ENCODE measurements around the gene PITRM1. TPM values are rescaled to one million over a fixed set of nuclear protein-coding genes. Genes with fewer than 3 reads are reported as not detected.

The PITRM1 gene
- polyA plus RNA-seq, 1 of the 3 experiments (the other 2 are of a cell fraction) = 79.6 TPM

DNA sequence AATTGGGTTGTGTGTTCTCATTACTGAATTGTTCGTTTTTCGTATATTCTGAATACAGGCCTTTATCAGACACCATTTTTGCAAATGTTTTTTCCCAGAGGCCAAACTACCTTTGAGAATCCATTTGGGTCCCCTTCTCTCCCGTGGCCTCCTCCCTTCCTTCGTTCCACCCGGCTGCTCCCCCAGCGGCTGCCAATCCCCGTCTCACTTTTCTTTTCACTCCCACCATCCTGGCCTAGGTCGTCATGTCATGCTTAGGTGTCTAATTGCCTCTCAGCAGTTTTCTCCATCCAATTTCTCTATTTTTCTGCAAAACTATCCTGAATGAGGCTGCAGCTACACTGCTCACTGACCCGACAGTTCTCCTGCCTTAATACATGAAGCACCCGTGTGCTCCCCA is 17.9 kb downstream of the PITRM1 start:
- Histone ChIP-seq H3K79me2 (ENCODE audit: insufficient read depth) (peaks cover 6% of the 10 kb centered on the region; the same call in 1 of the 2 replicates), H3K9ac (no peak overlapping the region), H3K9me2 (no peaks in the 10 kb centered on the region), H3K36me3 (replicated peaks in 1 of 2; ENCODE audit: control insufficient read depth in 1 of 2, insufficient read depth in 2 of 2, low read length in 1 of 2) (peaks cover 84 to 89% of the 10 kb centered on the region in 2 experiments), H3F3A (replicated peaks; ENCODE audit: insufficient read depth) (peaks cover under 1% of the 10 kb centered on the region), H3K4me1 (ENCODE audit: control insufficient read depth in 1 of 2, insufficient read depth in 2 of 2, low read depth in 1 of 2, low read length in 1 of 2) (no peaks in the 10 kb centered on the region), H2AFZ (ENCODE audit: low read depth) (no peak overlapping the region), H4K20me1 (ENCODE audit: insufficient read depth) (no peaks in the 10 kb centered on the region), H3K27ac (ENCODE audit: low read depth in 2 of 2, low read length in 1 of 2) (no peak overlapping the region), H3K4me3 (ENCODE audit: low read depth in 2 of 2, low read length in 1 of 2) (no peak overlapping the region), H3K27me3 (ENCODE audit: insufficient read depth) (no peaks in the 10 kb centered on the region), H3K9me3 (no peaks in the 10 kb centered on the region), H3K4me2 (no peak overlapping the region)
- 96% methylated on average over 10 of the region's 10 CpGs for WGBS (ENCODE audit: low lambda C conversion rate)
- ChIA-PET POLR2A (no interaction called here), CTCF (no interaction called here)
- TF ChIP-seq MEF2A (IDR thresholded peaks at IDR 0.05; ENCODE audit: borderline replicate concordance, low read depth) (no peak), CHD2 (IDR thresholded peaks at IDR 0.05; ENCODE audit: low read length, partially characterized antibody) (no peak), FOXJ3 (CRISPR knock-in tag; IDR thresholded peaks at IDR 0.05) (no peak), TCF12 (IDR thresholded peaks at IDR 0.05) (no peak), ELF1 (IDR thresholded peaks at IDR 0.05) (no peak), RCOR1 (IDR thresholded peaks at IDR 0.05; ENCODE audit: low read length) (no peak), USF1 (IDR thresholded peaks at IDR 0.05; ENCODE audit: borderline replicate concordance, low read depth) (no peak)
- TF ChIP-seq, protein P1, sequence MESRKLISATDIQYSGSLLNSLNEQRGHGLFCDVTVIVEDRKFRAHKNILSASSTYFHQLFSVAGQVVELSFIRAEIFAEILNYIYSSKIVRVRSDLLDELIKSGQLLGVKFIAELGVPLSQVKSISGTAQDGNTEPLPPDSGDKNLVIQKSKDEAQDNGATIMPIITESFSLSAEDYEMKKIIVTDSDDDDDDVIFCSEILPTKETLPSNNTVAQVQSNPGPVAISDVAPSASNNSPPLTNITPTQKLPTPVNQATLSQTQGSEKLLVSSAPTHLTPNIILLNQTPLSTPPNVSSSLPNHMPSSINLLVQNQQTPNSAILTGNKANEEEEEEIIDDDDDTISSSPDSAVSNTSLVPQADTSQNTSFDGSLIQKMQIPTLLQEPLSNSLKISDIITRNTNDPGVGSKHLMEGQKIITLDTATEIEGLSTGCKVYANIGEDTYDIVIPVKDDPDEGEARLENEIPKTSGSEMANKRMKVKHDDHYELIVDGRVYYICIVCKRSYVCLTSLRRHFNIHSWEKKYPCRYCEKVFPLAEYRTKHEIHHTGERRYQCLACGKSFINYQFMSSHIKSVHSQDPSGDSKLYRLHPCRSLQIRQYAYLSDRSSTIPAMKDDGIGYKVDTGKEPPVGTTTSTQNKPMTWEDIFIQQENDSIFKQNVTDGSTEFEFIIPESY (IDR thresholded peaks at IDR 0.05; ENCODE audit: borderline replicate concordance, low read depth) = no peak
- TF ChIP-seq, protein P2, sequence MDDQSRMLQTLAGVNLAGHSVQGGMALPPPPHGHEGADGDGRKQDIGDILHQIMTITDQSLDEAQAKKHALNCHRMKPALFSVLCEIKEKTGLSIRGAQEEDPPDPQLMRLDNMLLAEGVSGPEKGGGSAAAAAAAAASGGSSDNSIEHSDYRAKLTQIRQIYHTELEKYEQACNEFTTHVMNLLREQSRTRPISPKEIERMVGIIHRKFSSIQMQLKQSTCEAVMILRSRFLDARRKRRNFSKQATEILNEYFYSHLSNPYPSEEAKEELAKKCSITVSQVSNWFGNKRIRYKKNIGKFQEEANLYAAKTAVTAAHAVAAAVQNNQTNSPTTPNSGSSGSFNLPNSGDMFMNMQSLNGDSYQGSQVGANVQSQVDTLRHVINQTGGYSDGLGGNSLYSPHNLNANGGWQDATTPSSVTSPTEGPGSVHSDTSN (IDR thresholded peaks at IDR 0.05) = no peak
- TF ChIP-seq, protein P3, sequence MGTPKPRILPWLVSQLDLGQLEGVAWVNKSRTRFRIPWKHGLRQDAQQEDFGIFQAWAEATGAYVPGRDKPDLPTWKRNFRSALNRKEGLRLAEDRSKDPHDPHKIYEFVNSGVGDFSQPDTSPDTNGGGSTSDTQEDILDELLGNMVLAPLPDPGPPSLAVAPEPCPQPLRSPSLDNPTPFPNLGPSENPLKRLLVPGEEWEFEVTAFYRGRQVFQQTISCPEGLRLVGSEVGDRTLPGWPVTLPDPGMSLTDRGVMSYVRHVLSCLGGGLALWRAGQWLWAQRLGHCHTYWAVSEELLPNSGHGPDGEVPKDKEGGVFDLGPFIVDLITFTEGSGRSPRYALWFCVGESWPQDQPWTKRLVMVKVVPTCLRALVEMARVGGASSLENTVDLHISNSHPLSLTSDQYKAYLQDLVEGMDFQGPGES (IDR thresholded peaks at IDR 0.05; ENCODE audit: low read depth, low read length) = no peak
- no peak for DNase-seq

DNA sequence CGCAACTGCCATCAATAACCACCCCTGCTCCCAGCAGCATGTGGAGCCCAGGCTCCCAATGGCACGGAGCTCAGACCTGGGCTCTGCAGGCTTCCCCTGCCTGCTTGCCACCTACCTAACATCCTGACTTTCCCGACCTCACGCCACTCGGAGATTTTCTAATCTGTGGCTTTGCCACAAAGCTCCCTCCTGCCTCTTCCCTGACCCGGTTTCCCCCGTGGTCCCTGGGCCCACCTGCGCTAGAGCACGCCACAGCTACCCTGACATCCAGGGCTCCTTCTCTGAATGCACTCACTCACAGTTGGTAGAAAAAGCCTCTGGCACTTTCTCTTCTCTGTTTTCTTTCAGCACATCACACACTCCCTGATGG is 20.0 kb downstream of the PITRM1 start:
- Histone ChIP-seq H4K20me1 (ENCODE audit: insufficient read depth) (no peaks in the 10 kb centered on the region), H3K4me2 (no peak overlapping the region), H3K4me1 (ENCODE audit: control insufficient read depth in 1 of 2, insufficient read depth in 2 of 2, low read depth in 1 of 2, low read length in 1 of 2) (no peaks in the 10 kb centered on the region), H2AFZ (ENCODE audit: low read depth) (no peak overlapping the region), H3K9me3 (no peaks in the 10 kb centered on the region), H3K36me3 (replicated peaks in 1 of 2; ENCODE audit: control insufficient read depth in 1 of 2, insufficient read depth in 2 of 2, low read length in 1 of 2) (peaks cover 76 to 90% of the 10 kb centered on the region in 2 experiments), H3K27me3 (ENCODE audit: insufficient read depth) (no peaks in the 10 kb centered on the region), H3K79me2 (ENCODE audit: insufficient read depth) (peaks cover 6% of the 10 kb centered on the region; the same call in 1 of the 2 replicates), H3K9me2 (no peaks in the 10 kb centered on the region), H3K9ac (no peak overlapping the region), H3F3A (replicated peaks; ENCODE audit: insufficient read depth) (peaks cover 6% of the 10 kb centered on the region), H3K4me3 (ENCODE audit: low read depth in 2 of 2, low read length in 1 of 2) (no peak overlapping the region), H3K27ac (ENCODE audit: low read depth in 2 of 2, low read length in 1 of 2) (no peak overlapping the region)
- WGBS (ENCODE audit: low lambda C conversion rate) = 84% methylated on average over 8 of the region's 9 CpGs
- CTCF ChIA-PET = no interaction called here
- POLR2A ChIA-PET = no interaction called here
- DNase-seq = no peak
- TF ChIP-seq RXRA (IDR thresholded peaks at IDR 0.05; ENCODE audit: borderline replicate concordance, low read depth) = no peak
- TF ChIP-seq, protein P1 (IDR thresholded peaks at IDR 0.05; ENCODE audit: borderline replicate concordance, low read depth) = no peak
- TF ChIP-seq NRF1 (IDR thresholded peaks at IDR 0.05; ENCODE audit: low read depth, low read length) = no peak
- TF ChIP-seq, protein P4, sequence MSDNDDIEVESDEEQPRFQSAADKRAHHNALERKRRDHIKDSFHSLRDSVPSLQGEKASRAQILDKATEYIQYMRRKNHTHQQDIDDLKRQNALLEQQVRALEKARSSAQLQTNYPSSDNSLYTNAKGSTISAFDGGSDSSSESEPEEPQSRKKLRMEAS (IDR thresholded peaks at IDR 0.05; ENCODE audit: low read depth) = no peak
- no peak for TF ChIP-seq USF2 (IDR thresholded peaks at IDR 0.05; ENCODE audit: borderline replicate concordance, low read depth, low read length)
- TF ChIP-seq CTCF (IDR thresholded peaks at IDR 0.05) = no peak
- TF ChIP-seq, protein P3 (IDR thresholded peaks at IDR 0.05; ENCODE audit: low read depth, low read length) = no peak
- TF ChIP-seq RCOR1 (IDR thresholded peaks at IDR 0.05; ENCODE audit: low read length) = no peak
